Testis (tissue), 3 donors: ENCODE measurements around the gene ARHGAP1. TPM values are rescaled to one million over a fixed set of nuclear protein-coding genes. Genes with fewer than 3 reads are reported as not detected.

Experiments
- DNase-seq: peaks from one replicate; pipeline ENCODE4 v3.0.0-alpha.2; 2019
- H3K27ac ChIP-seq, 2 donors: fragments of 200-600 bp; sonication (generic); one replicate each; pipeline ENCODE4 v1.5.1; 2019
- H3K27me3 ChIP-seq: fragments of 200-600 bp; sonication (generic); one replicate; pipeline ENCODE4 v1.5.1; 2019
- H3K36me3 ChIP-seq: fragments of 200-600 bp; sonication (generic); one replicate; pipeline ENCODE4 v1.5.1; 2017; ENCODE audit warnings: low read depth; ENCODE audit errors: missing control alignments
- H3K4me1 ChIP-seq: fragments of 200-600 bp; sonication (generic); one replicate; pipeline ENCODE4 v1.5.1; 2019
- H3K4me3 ChIP-seq, 2 donors: fragments of 200-600 bp; sonication (generic); one replicate each; pipeline ENCODE4 v1.5.1; 2017 to 2019
- H3K9me3 ChIP-seq: fragments of 200-600 bp; sonication (generic); one replicate; pipeline ENCODE4 v1.5.1; 2017
- POLR2A ChIP-seq: fragments of 450-650 bp; IDR thresholded peaks from one replicate; pipeline ENCODE4 v1.6.1; 2017; ENCODE audit warnings: antibody characterized with exemption, mild to moderate bottlenecking, moderate library complexity
- WGBS, 2 donors: methylation state at CpG; one replicate each; pipeline ENCODE4 v1.1.5; 2018; 5-methylcytosine and 5-hydroxymethylcytosine counted together
- intact Hi-C: fragments of 100-400 bp; cut with DNase I; formaldehyde crosslinking; loops from one replicate; pipeline ENCODE4 v1.15.1; 2023; ENCODE audit warnings: low total_unique reads
- polyA plus RNA-seq: library from polyadenylated mRNA; stranded (reverse); fragments of 350-450 nt; fragmentation: Illumina TruSeq; extraction: RNeasy Lipid Tissue Mini Kit (QIAGEN cat#74804); gene quantifications from one replicate; pipeline ENCODE4 v1.2.3, GENCODE V29; 2014; ENCODE audit warnings: low read depth, low replicate concordance; ENCODE audit not compliant: insufficient read depth
- total RNA-seq, 2 donors: library from RNA; depleted of rRNA; stranded (reverse); fragments of >200 nt; gene quantifications; one replicate each; pipeline ENCODE4 v1.2.3, GENCODE V29; 2016
- TF ChIP-seq, protein P1 (sequence below), 3 experiments: fragments of 450-650 bp in 2 of 3; fragments of 200-600 bp in 1 of 3; sonication (generic) in 1 of 3; IDR thresholded peaks; one replicate each; pipeline ENCODE4 v1.5.1; 2016 to 2019; ENCODE audit warnings: antibody characterized with exemption in 3 of 3, mild to moderate bottlenecking in 2 of 3, moderate library complexity in 1 of 3

ARHGAP1 gene
- total and polyA plus RNA-seq, 3 donors from 2014 or later: 39.7 to 68.9 (median 50.2) TPM

DNA sequence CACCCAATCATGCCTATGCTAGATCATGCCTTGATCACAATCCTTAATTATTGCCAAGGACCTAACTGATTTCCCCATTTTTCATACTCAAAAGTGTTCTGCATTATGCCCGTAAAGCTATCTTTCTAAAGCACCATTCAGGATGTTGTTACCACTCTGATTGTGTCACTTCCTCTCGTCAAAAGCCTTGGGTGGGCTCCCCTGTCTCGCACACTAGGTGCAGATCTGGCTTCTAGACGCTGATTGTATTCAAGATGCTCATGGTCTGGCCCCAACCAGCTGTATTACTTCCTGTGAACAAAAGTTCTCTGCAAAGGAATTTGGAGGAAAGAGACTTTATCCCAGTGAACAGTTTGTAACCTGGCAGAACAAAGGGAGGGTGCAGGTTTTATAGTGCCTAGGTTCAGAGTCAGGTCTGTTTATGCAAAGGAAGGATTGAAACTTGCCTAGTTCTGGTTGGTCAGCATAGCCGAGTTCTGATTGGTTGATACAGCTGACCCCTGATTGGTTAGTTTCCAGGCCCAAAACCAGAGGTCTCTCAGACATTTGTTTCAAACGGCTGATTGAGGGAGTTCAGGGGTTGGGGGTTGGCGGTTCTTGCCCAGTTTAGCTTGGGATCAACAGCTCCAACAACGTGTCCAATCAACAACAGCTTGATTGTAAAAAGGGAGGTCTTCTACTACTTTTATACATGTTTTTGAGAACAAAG is 57.6 kb downstream of the ARHGAP1 start:
- Histone ChIP-seq H3K4me3 (no peak overlapping the region), H3K9me3 (no peaks in the 10 kb centered on the region), H3K4me1 (peaks cover under 1% of the 10 kb centered on the region), H3K27me3 (no peaks in the 10 kb centered on the region), H3K36me3 (no peaks in the 10 kb centered on the region), H3K27ac (no peak overlapping the region)
- no peak for TF ChIP-seq POLR2A
- TF ChIP-seq, protein P1, sequence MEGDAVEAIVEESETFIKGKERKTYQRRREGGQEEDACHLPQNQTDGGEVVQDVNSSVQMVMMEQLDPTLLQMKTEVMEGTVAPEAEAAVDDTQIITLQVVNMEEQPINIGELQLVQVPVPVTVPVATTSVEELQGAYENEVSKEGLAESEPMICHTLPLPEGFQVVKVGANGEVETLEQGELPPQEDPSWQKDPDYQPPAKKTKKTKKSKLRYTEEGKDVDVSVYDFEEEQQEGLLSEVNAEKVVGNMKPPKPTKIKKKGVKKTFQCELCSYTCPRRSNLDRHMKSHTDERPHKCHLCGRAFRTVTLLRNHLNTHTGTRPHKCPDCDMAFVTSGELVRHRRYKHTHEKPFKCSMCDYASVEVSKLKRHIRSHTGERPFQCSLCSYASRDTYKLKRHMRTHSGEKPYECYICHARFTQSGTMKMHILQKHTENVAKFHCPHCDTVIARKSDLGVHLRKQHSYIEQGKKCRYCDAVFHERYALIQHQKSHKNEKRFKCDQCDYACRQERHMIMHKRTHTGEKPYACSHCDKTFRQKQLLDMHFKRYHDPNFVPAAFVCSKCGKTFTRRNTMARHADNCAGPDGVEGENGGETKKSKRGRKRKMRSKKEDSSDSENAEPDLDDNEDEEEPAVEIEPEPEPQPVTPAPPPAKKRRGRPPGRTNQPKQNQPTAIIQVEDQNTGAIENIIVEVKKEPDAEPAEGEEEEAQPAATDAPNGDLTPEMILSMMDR (IDR thresholded peaks at IDR 0.05): no peak
- intact Hi-C loops: no loop called here
- peak; percentile 44 for DNase-seq
- 65 to 81% methylated on average over 8 of the region's 8 CpGs for WGBS, 2 donors

DNA sequence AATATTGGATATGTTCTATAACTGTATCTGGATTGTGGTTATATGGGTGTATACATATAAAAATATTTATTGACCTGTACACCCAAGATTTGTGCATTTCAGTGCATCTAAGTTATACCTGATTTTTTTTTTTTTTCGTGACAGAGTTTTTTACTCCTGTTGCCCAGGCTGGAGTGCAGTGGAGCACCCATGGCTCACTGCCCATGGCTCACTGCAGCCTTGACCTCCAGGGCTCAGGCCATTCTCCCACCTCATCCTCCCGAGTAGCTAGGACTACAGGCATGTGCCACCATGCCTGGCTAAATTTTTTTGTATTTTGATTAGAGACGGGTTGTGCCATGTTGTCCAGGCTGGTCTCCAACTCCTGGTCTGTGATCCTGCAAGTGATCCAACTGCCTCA is 58.8 kb downstream of the ARHGAP1 start:
- Histone ChIP-seq H3K27ac (no peak overlapping the region), H3K9me3 (no peaks in the 10 kb centered on the region), H3K36me3 (no peaks in the 10 kb centered on the region), H3K27me3 (no peaks in the 10 kb centered on the region), H3K4me1 (no peaks in the 10 kb centered on the region), H3K4me3 (no peak overlapping the region)
- TF ChIP-seq POLR2A: no peak
- TF ChIP-seq, protein P1 (IDR thresholded peaks at IDR 0.05): no peak
- intact Hi-C loops: no loop called here
- 71 to 74% methylated on average over 3 of the region's 3 CpGs for WGBS, 2 donors
- DNase-seq: no peak

DNA sequence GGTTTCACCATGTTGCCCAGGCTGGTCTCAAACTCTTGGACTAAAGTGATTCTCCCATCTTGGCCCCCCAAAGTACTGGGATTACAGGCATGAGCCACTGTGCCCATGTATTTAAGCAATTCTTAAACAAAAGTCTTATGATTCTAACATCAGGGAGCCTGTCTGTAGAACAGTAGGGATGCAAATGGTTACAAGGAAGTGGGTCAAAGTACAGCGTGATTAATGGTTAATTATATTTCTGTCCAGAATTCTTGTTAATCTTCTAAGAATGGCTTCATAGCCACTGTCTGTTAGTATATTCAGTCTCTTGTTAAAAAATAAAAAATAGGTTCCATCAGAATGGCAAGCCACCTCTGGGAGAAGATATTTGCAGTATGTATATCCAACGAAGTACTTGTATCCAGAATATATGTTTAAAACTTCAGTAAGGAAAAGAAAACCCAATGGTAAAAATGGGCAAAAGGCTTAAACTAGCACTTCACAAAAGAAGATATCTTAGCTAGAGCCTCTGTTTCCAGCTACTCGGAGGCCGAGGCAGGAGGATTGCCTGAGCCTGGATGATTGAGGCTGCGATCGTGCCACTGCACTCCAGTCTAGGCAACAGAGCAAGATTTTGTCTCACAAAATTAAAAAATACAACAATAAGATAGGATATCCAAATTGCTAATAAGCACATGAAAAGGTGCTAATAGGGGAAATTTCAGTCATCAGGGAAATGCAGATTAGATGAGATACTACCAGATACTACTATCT is 60.2 kb downstream of the ARHGAP1 start:
- TF ChIP-seq POLR2A: no peak
- TF ChIP-seq, protein P1 (IDR thresholded peaks at IDR 0.05): no peak
- no peak for DNase-seq
- 90 to 94% methylated on average over 6 of the region's 6 CpGs for WGBS, 2 donors
- Histone ChIP-seq H3K36me3 (no peaks in the 10 kb centered on the region), H3K27me3 (no peaks in the 10 kb centered on the region), H3K4me1 (no peaks in the 10 kb centered on the region), H3K27ac (no peak overlapping the region), H3K9me3 (no peaks in the 10 kb centered on the region), H3K4me3 (no peak overlapping the region)
- intact Hi-C loops: no loop called here

DNA sequence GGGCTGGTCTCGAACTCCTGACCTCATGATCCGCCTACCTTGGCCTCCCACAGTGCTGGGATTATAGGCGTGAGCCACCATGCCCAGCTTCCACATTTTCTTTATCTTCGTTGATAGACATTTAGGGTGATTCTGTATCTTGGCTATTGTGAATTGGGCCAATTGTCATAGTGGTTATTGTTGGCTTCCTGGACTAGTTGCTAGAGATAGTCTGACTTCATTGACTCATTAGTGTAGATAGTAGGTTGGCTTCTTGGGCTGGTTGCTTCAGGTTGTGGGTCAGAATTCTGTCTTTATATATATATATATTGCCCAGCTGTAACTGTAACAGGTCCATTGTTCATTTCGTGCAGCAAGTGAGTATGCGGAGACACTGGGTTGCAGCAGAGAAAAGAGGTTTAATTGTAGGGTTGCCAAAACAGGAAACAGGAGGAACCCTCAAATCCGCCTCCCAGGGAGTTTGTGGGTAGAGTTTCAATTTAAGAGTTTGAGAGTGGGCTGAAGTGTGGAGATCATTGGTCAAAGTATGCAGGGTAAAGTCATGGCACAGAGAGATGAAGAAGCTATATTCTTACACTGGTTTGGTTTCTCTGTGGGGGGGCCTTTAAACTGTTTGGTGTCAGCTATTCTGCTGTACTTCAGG is 61.1 kb downstream of the ARHGAP1 start:
- DNase-seq: no peak
- intact Hi-C loops: no loop called here
- Histone ChIP-seq H3K4me1 (no peaks in the 10 kb centered on the region), H3K36me3 (no peaks in the 10 kb centered on the region), H3K27me3 (no peaks in the 10 kb centered on the region), H3K4me3 (no peak overlapping the region), H3K27ac (no peak overlapping the region), H3K9me3 (no peaks in the 10 kb centered on the region)
- WGBS, 2 donors: 91 to 94% methylated on average over 7 of the region's 7 CpGs
- TF ChIP-seq, protein P1 (IDR thresholded peaks at IDR 0.05): no peak
- no peak for TF ChIP-seq POLR2A
